Measurements from ENCODE around the gene TESK2.

The TESK2 gene

GRCh38 chr1:45512641-45513054, 21.7 kb upstream of the TESK2 start:
- Histone ChIP-seq H3K4me1 (ENCODE audit: insufficient read depth, low read length) (peaks cover 5% of the 10 kb centered on the region; the same call in 1 of the 2 replicates), H3K36me3 (ENCODE audit: insufficient read depth, low read length) (peaks cover 98% of the 10 kb centered on the region), H2AFZ (ENCODE audit: low read depth, low read length) (no peak overlapping the region), H3K9me3 (ENCODE audit: insufficient read depth, low read length, severe bottlenecking) (no peaks in the 10 kb centered on the region), H3K4me2 (ENCODE audit: insufficient read depth, low read length) (no peak overlapping the region), H4K20me1 (ENCODE audit: insufficient read depth, low read length) (peaks cover 31% of the 10 kb centered on the region), H3K4me3 (ENCODE audit: low read depth in 1 of 2, low read length in 2 of 2) (no peak overlapping the region), H3K9ac (ENCODE audit: low read depth, low read length) (no peak overlapping the region), H3K27ac (ENCODE audit: low read length) (no peak overlapping the region), H3K27me3 (ENCODE audit: insufficient read depth, low read length, poor library complexity) (no peaks in the 10 kb centered on the region), H3K79me2 (ENCODE audit: insufficient read depth, low read length) (peaks cover 17% of the 10 kb centered on the region)
- no peak for TF ChIP-seq EZH2 (IDR thresholded peaks at IDR 0.05; ENCODE audit: borderline replicate concordance, low read depth, low read length, severe bottlenecking)
- TF ChIP-seq CTCF (IDR thresholded peaks at IDR 0.05; ENCODE audit: borderline replicate concordance, extremely low read depth, low read length, poor library complexity, severe bottlenecking) = peak; percentile 86
- ATAC-seq (ENCODE audit: insufficient read depth, low read depth) (peak; percentile 59), DNase-seq (peak; percentile 55)

- H3K4me1 ChIP-seq (ENCODE audit: insufficient read depth, low read length) = no peaks in the 10 kb centered on the region
- H3K27me3 ChIP-seq (ENCODE audit: insufficient read depth, low read length, poor library complexity) = no peaks in the 10 kb centered on the region
- ATAC-seq (ENCODE audit: insufficient read depth, low read depth) (no peak), DNase-seq (no peak)
- H3K9ac ChIP-seq (ENCODE audit: low read depth, low read length) = no peak overlapping the region
- H3K36me3 ChIP-seq (ENCODE audit: insufficient read depth, low read length) = peaks cover 90% of the 10 kb centered on the region
- no peak for TF ChIP-seq EZH2 (IDR thresholded peaks at IDR 0.05; ENCODE audit: borderline replicate concordance, low read depth, low read length, severe bottlenecking)
- TF ChIP-seq CTCF (IDR thresholded peaks at IDR 0.05; ENCODE audit: borderline replicate concordance, extremely low read depth, low read length, poor library complexity, severe bottlenecking) = no peak
- H3K79me2 ChIP-seq (ENCODE audit: insufficient read depth, low read length) = 0 out of 2 replicates have a peak, but pooled peaks cover 3% of the 10 kb centered on the region
- no peaks in the 10 kb centered on the region for H3K9me3 ChIP-seq (ENCODE audit: insufficient read depth, low read length, severe bottlenecking)
- no peak overlapping the region for H2AFZ ChIP-seq (ENCODE audit: low read depth, low read length)
- no peak overlapping the region for H3K4me3 ChIP-seq (ENCODE audit: low read depth in 1 of 2, low read length in 2 of 2)
- peaks cover 24% of the 10 kb centered on the region for H4K20me1 ChIP-seq (ENCODE audit: insufficient read depth, low read length)
- H3K4me2 ChIP-seq (ENCODE audit: insufficient read depth, low read length) = no peak overlapping the region
- H3K27ac ChIP-seq (ENCODE audit: low read length) = no peak overlapping the region
These were observed 20.1 kb upstream of the TESK2 start for GRCh38 chr1:45510972-45511527.

- Histone ChIP-seq H3K4me2 (ENCODE audit: insufficient read depth, low read length) (no peak overlapping the region), H3K9ac (ENCODE audit: low read depth, low read length) (no peak overlapping the region), H3K4me1 (ENCODE audit: insufficient read depth, low read length) (no peaks in the 10 kb centered on the region), H3K9me3 (ENCODE audit: insufficient read depth, low read length, severe bottlenecking) (no peaks in the 10 kb centered on the region), H3K27ac (ENCODE audit: low read length) (no peak overlapping the region), H3K4me3 (ENCODE audit: low read depth in 1 of 2, low read length in 2 of 2) (no peak overlapping the region), H3K36me3 (ENCODE audit: insufficient read depth, low read length) (peaks cover 83% of the 10 kb centered on the region), H3K27me3 (ENCODE audit: insufficient read depth, low read length, poor library complexity) (no peaks in the 10 kb centered on the region), H4K20me1 (ENCODE audit: insufficient read depth, low read length) (peaks cover 23% of the 10 kb centered on the region), H2AFZ (ENCODE audit: low read depth, low read length) (no peak overlapping the region), H3K79me2 (ENCODE audit: insufficient read depth, low read length) (no peaks in the 10 kb centered on the region)
- TF ChIP-seq EZH2 (IDR thresholded peaks at IDR 0.05; ENCODE audit: borderline replicate concordance, low read depth, low read length, severe bottlenecking) = no peak
- no peak for TF ChIP-seq CTCF (IDR thresholded peaks at IDR 0.05; ENCODE audit: borderline replicate concordance, extremely low read depth, low read length, poor library complexity, severe bottlenecking)
- no peak for DNase-seq
- no peak for ATAC-seq (ENCODE audit: insufficient read depth, low read depth)
These were observed 19.3 kb upstream of the TESK2 start for GRCh38 chr1:45510036-45510971.
